Mucosa of descending colon (tissue), 3 donors: Measurements from ENCODE around the gene B4GALNT3. TPM values are rescaled to one million over a fixed set of nuclear protein-coding genes. Genes with fewer than 3 reads are reported as not detected.
A peak's percentile ranks its signal among the peaks of the same experiment; 100 is the strongest.

Experiments used
- ATAC-seq: fragments of 200-7000 bp; cut with Tn5 transposase; one replicate; pipeline ENCODE4 v1.9.1; 2020; ENCODE audit warnings: mild to moderate bottlenecking, moderate library complexity
- DNase-seq, 3 donors: peaks; one replicate each; pipeline ENCODE4 v3.0.0-alpha.2; 2020
- H3K36me3 ChIP-seq: fragments of 200-600 bp; one replicate; pipeline ENCODE4 v1.8.0; 2021; ENCODE audit warnings: low read depth, mild to moderate bottlenecking
- H3K4me1 ChIP-seq: fragments of 200-600 bp; one replicate; pipeline ENCODE4 v1.8.0; 2021; ENCODE audit warnings: low read depth, mild to moderate bottlenecking
- H3K4me3 ChIP-seq: fragments of 200-600 bp; one replicate; pipeline ENCODE4 v1.8.0; 2021; ENCODE audit warnings: mild to moderate bottlenecking
- H3K9me3 ChIP-seq: fragments of 200-600 bp; one replicate; pipeline ENCODE4 v1.8.0; 2021; ENCODE audit warnings: mild to moderate bottlenecking
- CTCF ChIP-seq: fragments of 200-600 bp; IDR thresholded peaks from one replicate; pipeline ENCODE4 v1.8.0; 2022; ENCODE audit warnings: antibody characterized with exemption, mild to moderate bottlenecking
- intact Hi-C, 2 donors: fragments of 100-400 bp; cut with DNase I in 1 of 2; cut with micrococcal nuclease in 1 of 2; formaldehyde crosslinking; loops; one replicate each; pipeline versions ENCODE4 v1.11.0 to v1.11.1; 2022; cut with DNase I, micrococcal nuclease
- total RNA-seq, 3 donors: library from RNA; stranded (reverse); fragmentation: NEBNext Ultra II Directional in 2 of 3; extraction: Animal tissue kit (Norgen Biotek cat#: 25700) in 2 of 3; gene quantifications; one replicate each; pipeline versions ENCODE4 v1.2.1 to v1.2.4, GENCODE V29; 2021 to 2023
- donor health status: DM: no; HTN: no; CAD: no; lungs with moderate emphysema.
- donor health status: DM: no; HTN: no; CAD: no.
- donor health status: DM: no; HTN: yes; CAD: no.

The B4GALNT3 gene
- total RNA-seq, 3 donors from 2014 or later, result 62.9 to 134 (median 94.9) TPM

- H3K4me1 ChIP-seq, result no peaks in the 10 kb centered on the region
- no peak for DNase-seq
- H3K4me3 ChIP-seq, result no peak overlapping the region
- intact Hi-C loops, result no loop called here
- no peaks in the 10 kb centered on the region for H3K36me3 ChIP-seq
- no peaks in the 10 kb centered on the region for H3K9me3 ChIP-seq
- ATAC-seq, result no peak
- TF ChIP-seq CTCF, result no peak
Measured at GRCh38 chr12:604956-605355, 145.2 kb downstream of the B4GALNT3 start.

- Histone ChIP-seq H3K9me3 (no peaks in the 10 kb centered on the region), H3K36me3 (no peaks in the 10 kb centered on the region), H3K4me3 (no peak overlapping the region), H3K4me1 (no peaks in the 10 kb centered on the region)
- DNase-seq (no peak), ATAC-seq (peak; percentile 19)
- no peak for TF ChIP-seq CTCF
- intact Hi-C loops, result no loop called here
Measured at GRCh38 chr12:607541-608001, 147.8 kb downstream of the B4GALNT3 start.

GRCh38 chr12:608413-608812, 148.7 kb downstream of the B4GALNT3 start:
- H3K4me1 ChIP-seq, result no peaks in the 10 kb centered on the region
- ATAC-seq, result no peak

GRCh38 chr12:608921-609320, 149.2 kb downstream of the B4GALNT3 start:
- Histone ChIP-seq H3K4me3 (no peak overlapping the region), H3K36me3 (no peaks in the 10 kb centered on the region), H3K4me1 (no peaks in the 10 kb centered on the region), H3K9me3 (no peaks in the 10 kb centered on the region)
- DNase-seq (no peak), ATAC-seq (no peak)
- no peak for TF ChIP-seq CTCF
- intact Hi-C loops, result no loop called here

More at GRCh38 chr12:608413-608812, 148.7 kb downstream of the B4GALNT3 start:
- no peak for TF ChIP-seq CTCF
- H3K9me3 ChIP-seq, result no peaks in the 10 kb centered on the region
- intact Hi-C loops, result no loop called here
- no peaks in the 10 kb centered on the region for H3K36me3 ChIP-seq
- DNase-seq, result no peak
- H3K4me3 ChIP-seq, result no peak overlapping the region

- Histone ChIP-seq H3K4me3 (no peak overlapping the region), H3K4me1 (no peaks in the 10 kb centered on the region), H3K36me3 (no peaks in the 10 kb centered on the region), H3K9me3 (no peaks in the 10 kb centered on the region)
- DNase-seq (no peak), ATAC-seq (no peak)
- intact Hi-C loops, result no loop called here
- no peak for TF ChIP-seq CTCF
Measured at GRCh38 chr12:611721-612120, 152.0 kb downstream of the B4GALNT3 start.

GRCh38 chr12:612293-612692, 152.6 kb downstream of the B4GALNT3 start:
- no peak for TF ChIP-seq CTCF
- H3K4me1 ChIP-seq, result no peaks in the 10 kb centered on the region
- no peak overlapping the region for H3K4me3 ChIP-seq
- H3K9me3 ChIP-seq, result no peaks in the 10 kb centered on the region
- no peaks in the 10 kb centered on the region for H3K36me3 ChIP-seq
- intact Hi-C loops, result no loop called here
- DNase-seq, result no peak
- no peak for ATAC-seq
